GM12878 (cell line): ENCODE measurements around the gene MYOM1. TPM values are rescaled to one million over a fixed set of nuclear protein-coding genes. Genes with fewer than 3 reads are reported as not detected.

ENCODE experiments used
- FOXK2 ChIP-seq: fragments of 450-650 bp; IDR thresholded peaks from 2 replicates; pipeline ENCODE4 v1.6.1; 2017; ENCODE audit warnings: mild to moderate bottlenecking, moderate library complexity
- ZNF24 ChIP-seq: fragments of 450-650 bp; IDR thresholded peaks from 2 replicates; pipeline ENCODE4 v1.6.1; 2017; ENCODE audit warnings: antibody characterized with exemption, mild to moderate bottlenecking
- polyA plus RNA-seq, 11 experiments: library from polyadenylated mRNA; depleted of rRNA in 4 of 11; unstranded in 6 of 11; stranded (reverse) in 5 of 11; fragments of >200 nt; fragmentation: Nextera tagmentation in 4 of 11; fragmentation: Illumina TruSeq in 1 of 11; extraction: Ambion mirVana in 4 of 11; extraction: Trizol in 1 of 11; gene quantifications; 1 replicate in 1 of 11; 2 replicates in 10 of 11; pipeline versions ENCODE4 v1.2.1 to v1.2.3, GENCODE V29; 2011 to 2016; ENCODE audit warnings: inconsistent platforms in 2 of 11, missing spikeins in 2 of 11, low read depth in 1 of 11
- total RNA-seq, 4 experiments: library from RNA; depleted of rRNA in 3 of 4; stranded (reverse); fragments of >200 nt in 3 of 4; fragmentation: Illumina TruSeq in 1 of 4; extraction: Trizol in 1 of 4; gene quantifications; 2 replicates each; pipeline versions ENCODE4 v1.2.1 to v1.2.3, GENCODE V29; 2013 to 2021
- TF ChIP-seq, protein P1 (sequence below): IDR thresholded peaks from 2 replicates; pipeline ENCODE4 v1.6.1; 2012; ENCODE audit warnings: improper control_type of control experiment, low read depth, low read length; ENCODE audit not compliant: insufficient replicate concordance
- TF ChIP-seq, protein P2 (sequence below): IDR thresholded peaks from 2 replicates; pipeline ENCODE4 v1.6.1; 2012; ENCODE audit warnings: low read depth, low read length, improper control_type of control experiment

The MYOM1 gene
- total and polyA plus RNA-seq, 10 of the 15 experiments (the other 5 are each of a cell fraction or from before 2014, with no cell fraction given) = 0.06 to 1.0 (median 0.57) TPM

DNA sequence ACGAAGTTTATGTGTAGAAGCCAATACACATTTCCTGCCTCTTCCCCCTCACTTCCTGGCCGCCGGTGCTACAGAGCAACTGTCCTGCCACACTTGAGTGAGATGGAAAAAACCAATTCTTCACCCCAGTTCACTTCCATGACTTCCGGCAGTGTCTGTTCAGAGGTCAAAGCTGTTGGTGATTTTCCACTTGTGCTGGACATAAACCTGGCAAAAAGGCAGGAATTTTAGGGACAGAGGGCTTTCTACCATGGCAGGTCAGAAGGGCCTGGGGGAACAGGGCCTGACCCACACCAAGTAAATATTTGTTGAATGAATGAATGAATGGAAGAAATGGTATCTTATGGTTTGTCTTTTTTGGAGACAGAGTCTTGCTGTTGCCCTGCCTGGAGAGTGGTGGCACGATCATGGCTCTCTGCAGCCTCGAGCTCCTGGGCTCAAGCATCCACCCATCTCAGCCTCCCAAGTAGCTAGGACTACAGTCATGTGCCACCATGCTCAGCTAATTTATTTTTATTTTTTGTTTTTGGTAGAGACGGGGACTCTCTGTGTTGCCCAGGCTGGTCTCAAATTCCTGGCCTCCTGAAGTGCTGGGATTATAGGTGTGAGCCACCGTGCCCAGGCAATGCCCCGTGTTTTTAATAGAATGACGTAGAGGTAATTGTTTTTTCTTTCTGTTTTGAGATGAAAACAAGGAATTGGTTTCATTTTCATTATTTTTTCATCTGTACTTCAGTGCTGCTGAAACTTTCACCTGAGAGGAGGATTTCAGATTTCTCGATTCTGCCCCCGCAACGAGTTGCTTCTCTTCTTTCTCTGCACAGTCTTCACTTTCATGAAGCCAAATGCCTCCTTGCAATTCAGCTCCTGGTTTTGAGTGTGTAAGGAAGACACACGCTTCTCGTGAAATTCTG is 158.8 kb downstream of the MYOM1 start (continued):
- TF ChIP-seq, protein P1, sequence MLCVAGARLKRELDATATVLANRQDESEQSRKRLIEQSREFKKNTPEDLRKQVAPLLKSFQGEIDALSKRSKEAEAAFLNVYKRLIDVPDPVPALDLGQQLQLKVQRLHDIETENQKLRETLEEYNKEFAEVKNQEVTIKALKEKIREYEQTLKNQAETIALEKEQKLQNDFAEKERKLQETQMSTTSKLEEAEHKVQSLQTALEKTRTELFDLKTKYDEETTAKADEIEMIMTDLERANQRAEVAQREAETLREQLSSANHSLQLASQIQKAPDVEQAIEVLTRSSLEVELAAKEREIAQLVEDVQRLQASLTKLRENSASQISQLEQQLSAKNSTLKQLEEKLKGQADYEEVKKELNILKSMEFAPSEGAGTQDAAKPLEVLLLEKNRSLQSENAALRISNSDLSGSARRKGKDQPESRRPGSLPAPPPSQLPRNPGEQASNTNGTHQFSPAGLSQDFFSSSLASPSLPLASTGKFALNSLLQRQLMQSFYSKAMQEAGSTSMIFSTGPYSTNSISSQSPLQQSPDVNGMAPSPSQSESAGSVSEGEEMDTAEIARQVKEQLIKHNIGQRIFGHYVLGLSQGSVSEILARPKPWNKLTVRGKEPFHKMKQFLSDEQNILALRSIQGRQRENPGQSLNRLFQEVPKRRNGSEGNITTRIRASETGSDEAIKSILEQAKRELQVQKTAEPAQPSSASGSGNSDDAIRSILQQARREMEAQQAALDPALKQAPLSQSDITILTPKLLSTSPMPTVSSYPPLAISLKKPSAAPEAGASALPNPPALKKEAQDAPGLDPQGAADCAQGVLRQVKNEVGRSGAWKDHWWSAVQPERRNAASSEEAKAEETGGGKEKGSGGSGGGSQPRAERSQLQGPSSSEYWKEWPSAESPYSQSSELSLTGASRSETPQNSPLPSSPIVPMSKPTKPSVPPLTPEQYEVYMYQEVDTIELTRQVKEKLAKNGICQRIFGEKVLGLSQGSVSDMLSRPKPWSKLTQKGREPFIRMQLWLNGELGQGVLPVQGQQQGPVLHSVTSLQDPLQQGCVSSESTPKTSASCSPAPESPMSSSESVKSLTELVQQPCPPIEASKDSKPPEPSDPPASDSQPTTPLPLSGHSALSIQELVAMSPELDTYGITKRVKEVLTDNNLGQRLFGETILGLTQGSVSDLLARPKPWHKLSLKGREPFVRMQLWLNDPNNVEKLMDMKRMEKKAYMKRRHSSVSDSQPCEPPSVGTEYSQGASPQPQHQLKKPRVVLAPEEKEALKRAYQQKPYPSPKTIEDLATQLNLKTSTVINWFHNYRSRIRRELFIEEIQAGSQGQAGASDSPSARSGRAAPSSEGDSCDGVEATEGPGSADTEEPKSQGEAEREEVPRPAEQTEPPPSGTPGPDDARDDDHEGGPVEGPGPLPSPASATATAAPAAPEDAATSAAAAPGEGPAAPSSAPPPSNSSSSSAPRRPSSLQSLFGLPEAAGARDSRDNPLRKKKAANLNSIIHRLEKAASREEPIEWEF = no peak
- TF ChIP-seq ZNF24 = peak; percentile 80
- TF ChIP-seq FOXK2 = peak; percentile 67
- TF ChIP-seq, protein P2, sequence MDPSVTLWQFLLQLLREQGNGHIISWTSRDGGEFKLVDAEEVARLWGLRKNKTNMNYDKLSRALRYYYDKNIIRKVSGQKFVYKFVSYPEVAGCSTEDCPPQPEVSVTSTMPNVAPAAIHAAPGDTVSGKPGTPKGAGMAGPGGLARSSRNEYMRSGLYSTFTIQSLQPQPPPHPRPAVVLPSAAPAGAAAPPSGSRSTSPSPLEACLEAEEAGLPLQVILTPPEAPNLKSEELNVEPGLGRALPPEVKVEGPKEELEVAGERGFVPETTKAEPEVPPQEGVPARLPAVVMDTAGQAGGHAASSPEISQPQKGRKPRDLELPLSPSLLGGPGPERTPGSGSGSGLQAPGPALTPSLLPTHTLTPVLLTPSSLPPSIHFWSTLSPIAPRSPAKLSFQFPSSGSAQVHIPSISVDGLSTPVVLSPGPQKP = no peak
